ENCODE results near the gene RNF225.

RNF225 gene

GRCh38 chr19:58387338-58388174 is 7.9 kb upstream of the RNF225 start:
- TF ChIP-seq POLR2AphosphoS5 (IDR thresholded peaks at IDR 0.05; ENCODE audit: low read depth, low read length) (no peak), REST (IDR thresholded peaks at IDR 0.05; ENCODE audit: insufficient read depth in 1 of 2, low read depth in 2 of 2, low read length in 2 of 2) (no peak), SIN3A (IDR thresholded peaks at IDR 0.05; ENCODE audit: borderline replicate concordance, insufficient read depth, low read length) (no peak), FOXP2 (optimal IDR thresholded peaks at IDR 0.05; ENCODE audit: borderline replicate concordance, extremely low read depth, extremely low read length, insufficient read depth) (no peak), TAF1 (IDR thresholded peaks at IDR 0.05; ENCODE audit: borderline replicate concordance, insufficient read depth, low read length) (no peak)

- no peak for TF ChIP-seq SIN3A (IDR thresholded peaks at IDR 0.05; ENCODE audit: borderline replicate concordance, insufficient read depth, low read length)
- no peak for TF ChIP-seq FOXP2 (optimal IDR thresholded peaks at IDR 0.05; ENCODE audit: borderline replicate concordance, extremely low read depth, extremely low read length, insufficient read depth)
- no peak for TF ChIP-seq REST (IDR thresholded peaks at IDR 0.05; ENCODE audit: insufficient read depth in 1 of 2, low read depth in 2 of 2, low read length in 2 of 2)
- TF ChIP-seq POLR2AphosphoS5 (IDR thresholded peaks at IDR 0.05; ENCODE audit: low read depth, low read length): no peak
- no peak; the same call in 1 of the 2 replicates for TF ChIP-seq TAF1 (IDR thresholded peaks at IDR 0.05; ENCODE audit: borderline replicate concordance, insufficient read depth, low read length)
Observed at GRCh38 chr19:58388175-58388526, 7.3 kb upstream of the RNF225 start.

GRCh38 chr19:58392945-58393724 is 2.3 kb upstream of the RNF225 start:
- TF ChIP-seq FOXP2 (optimal IDR thresholded peaks at IDR 0.05; ENCODE audit: borderline replicate concordance, extremely low read depth, extremely low read length, insufficient read depth) (no peak), REST (IDR thresholded peaks at IDR 0.05; ENCODE audit: insufficient read depth in 1 of 2, low read depth in 2 of 2, low read length in 2 of 2) (no peak), POLR2AphosphoS5 (IDR thresholded peaks at IDR 0.05; ENCODE audit: low read depth, low read length) (no peak; the same call in 1 of the 2 replicates), SIN3A (IDR thresholded peaks at IDR 0.05; ENCODE audit: borderline replicate concordance, insufficient read depth, low read length) (no peak), TAF1 (IDR thresholded peaks at IDR 0.05; ENCODE audit: borderline replicate concordance, insufficient read depth, low read length) (no peak)

GRCh38 chr19:58393725-58394033 is 1.8 kb upstream of the RNF225 start:
- TF ChIP-seq FOXP2 (optimal IDR thresholded peaks at IDR 0.05; ENCODE audit: borderline replicate concordance, extremely low read depth, extremely low read length, insufficient read depth): no peak
- TF ChIP-seq REST (IDR thresholded peaks at IDR 0.05; ENCODE audit: insufficient read depth in 1 of 2, low read depth in 2 of 2, low read length in 2 of 2): no peak
- TF ChIP-seq POLR2AphosphoS5 (IDR thresholded peaks at IDR 0.05; ENCODE audit: low read depth, low read length): no peak; the same call in 1 of the 2 replicates

Data from PFSK-1 (cell line).